CD4-positive, alpha-beta memory T cell (primary cell): Measurements from ENCODE around the gene MAP3K21. TPM values are rescaled to one million over a fixed set of nuclear protein-coding genes. Genes with fewer than 3 reads are reported as not detected.

Experiments
- CTCF ChIA-PET: fragments of 350-600 bp; sonication (Branson Sonifier 250); formaldehyde crosslinking; loops from one replicate; lab custom pipeline; 2021; ENCODE audit warnings: inconsistent platforms; ENCODE audit not compliant: partially characterized antibody; lab: Charles Lee
- POLR2A ChIA-PET: fragments of 350-600 bp; sonication (Branson Sonifier 250); formaldehyde crosslinking; loops from one replicate; lab custom pipeline; 2021; ENCODE audit not compliant: partially characterized antibody; lab: Charles Lee
- DNase-seq, 5 donors: peaks; one replicate each; pipeline versions ENCODE4 v3.0.0 to v3.0.0-alpha.2; 2020 to 2022; ENCODE audit warnings: mixed read lengths in 1 of 5
- H3K27ac ChIP-seq: one replicate; pipeline ENCODE4 v1.7.0; 2013; ENCODE audit warnings: low read depth, low read length
- H3K27me3 ChIP-seq: 2 replicates; pipeline ENCODE4 v1.7.0; 2013; ENCODE audit warnings: mild to moderate bottlenecking, low read length, moderate library complexity; ENCODE audit not compliant: insufficient read depth
- H3K36me3 ChIP-seq: 2 replicates; pipeline ENCODE4 v1.7.0; 2013; ENCODE audit warnings: mild to moderate bottlenecking, low read length, moderate library complexity; ENCODE audit not compliant: insufficient read depth
- H3K4me1 ChIP-seq: 2 replicates; pipeline ENCODE4 v1.7.0; 2013; ENCODE audit warnings: mild to moderate bottlenecking, low read length, moderate library complexity; ENCODE audit not compliant: insufficient read depth
- H3K4me3 ChIP-seq, 2 donors: one replicate each; pipeline ENCODE4 v1.7.0; 2013; ENCODE audit warnings: low read length in 2 of 2, mild to moderate bottlenecking in 1 of 2
- H3K9me3 ChIP-seq, 2 donors: one replicate each; pipeline ENCODE4 v1.7.0; 2013; ENCODE audit warnings: low read length in 2 of 2, control low read depth in 1 of 2; ENCODE audit not compliant: control insufficient read depth in 1 of 2
- H3K27ac Mint-ChIP-seq, 7 donors: one replicate each; pipeline ENCODE4 v1.8.0; 2020 to 2021; ENCODE audit warnings: mixed read lengths in 7 of 7, mild to moderate bottlenecking in 6 of 7, inconsistent platforms in 3 of 7, moderate library complexity in 3 of 7
- H3K27me3 Mint-ChIP-seq, 2 donors: one replicate each; pipeline ENCODE4 v1.8.0; 2020 to 2021; ENCODE audit warnings: mixed read lengths in 2 of 2
- H3K36me3 Mint-ChIP-seq, 2 donors: one replicate each; pipeline ENCODE4 v1.8.0; 2020 to 2021; ENCODE audit warnings: mixed read lengths in 2 of 2, inconsistent platforms in 1 of 2, mild to moderate bottlenecking in 1 of 2
- H3K4me1 Mint-ChIP-seq, 4 donors: one replicate each; pipeline ENCODE4 v1.8.0; 2020 to 2021; ENCODE audit warnings: mixed read lengths in 4 of 4, mild to moderate bottlenecking in 1 of 4
- H3K4me3 Mint-ChIP-seq, 8 donors: one replicate each; pipeline ENCODE4 v1.8.0; 2020 to 2021; ENCODE audit warnings: mixed read lengths in 8 of 8, mild to moderate bottlenecking in 7 of 8, moderate library complexity in 6 of 8, inconsistent platforms in 3 of 8
- H3K9me3 Mint-ChIP-seq, 8 donors: one replicate each; pipeline ENCODE4 v1.8.0; 2020 to 2021; ENCODE audit warnings: mixed read lengths in 8 of 8, mild to moderate bottlenecking in 5 of 8, inconsistent platforms in 3 of 8, moderate library complexity in 1 of 8
- intact Hi-C: fragments of 100-400 bp; cut with micrococcal nuclease; formaldehyde crosslinking; loops from one replicate; pipeline ENCODE4 v1.15.1; 2023
- polyA plus RNA-seq, 2 donors: library from polyadenylated mRNA; unstranded; fragments of 300-500 nt; fragmentation: Illumina TruSeq; gene quantifications; one replicate each; pipeline ENCODE4 v1.2.3, GENCODE V29; 2021
- total RNA-seq, 2 experiments: library from RNA; stranded (reverse); gene quantifications; one replicate each; pipeline ENCODE4 v1.2.3, GENCODE V29; 2021

Gene MAP3K21
- total and polyA plus RNA-seq, 4 experiments from 2014 or later = 0.69 to 3.0 (median 2.8) TPM; not detected in 1

DNA sequence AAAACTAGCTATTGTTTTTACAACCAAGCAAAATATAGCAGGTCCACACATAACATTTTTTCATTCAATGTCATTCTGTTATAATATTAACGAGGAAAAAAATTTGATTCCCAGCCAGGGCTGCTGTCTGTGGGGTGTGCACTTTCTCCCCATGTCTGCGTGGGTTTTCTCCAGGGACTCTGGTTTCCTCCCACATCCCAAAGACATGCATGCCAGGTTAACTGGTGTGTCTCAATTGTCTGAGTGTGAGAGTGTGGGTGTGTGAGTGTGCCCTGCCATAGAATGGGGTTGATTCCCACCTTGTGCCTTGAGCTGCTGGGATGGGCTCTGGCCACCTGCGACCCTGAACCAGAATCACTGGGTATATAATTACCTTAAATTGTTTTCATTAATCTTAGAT lies 60.1 kb downstream of the MAP3K21 start:
- POLR2A ChIA-PET = no interaction called here
- H3K4me3 ChIP-seq = no peak overlapping the region
- no peaks in the 10 kb centered on the region for H3K36me3 ChIP-seq
- no peaks in the 10 kb centered on the region for H3K27me3 ChIP-seq
- no peaks in the 10 kb centered on the region for H3K4me1 Mint-ChIP-seq
- H3K27ac ChIP-seq = no peak overlapping the region
- no peak for DNase-seq
- intact Hi-C loops = no loop called here
- peaks cover 0 to 11% of the 10 kb centered on the region in 2 donors for H3K36me3 Mint-ChIP-seq
- H3K4me3 Mint-ChIP-seq = no peak overlapping the region
- peaks cover 0 to 3% (median 0%) of the 10 kb centered on the region in 8 donors for H3K9me3 Mint-ChIP-seq
- H3K4me1 ChIP-seq = no peaks in the 10 kb centered on the region
- CTCF ChIA-PET = no interaction called here
- no peak overlapping the region for H3K27ac Mint-ChIP-seq
- peaks cover 14 to 16% of the 10 kb centered on the region in 2 donors for H3K27me3 Mint-ChIP-seq
- no peaks in the 10 kb centered on the region for H3K9me3 ChIP-seq

DNA sequence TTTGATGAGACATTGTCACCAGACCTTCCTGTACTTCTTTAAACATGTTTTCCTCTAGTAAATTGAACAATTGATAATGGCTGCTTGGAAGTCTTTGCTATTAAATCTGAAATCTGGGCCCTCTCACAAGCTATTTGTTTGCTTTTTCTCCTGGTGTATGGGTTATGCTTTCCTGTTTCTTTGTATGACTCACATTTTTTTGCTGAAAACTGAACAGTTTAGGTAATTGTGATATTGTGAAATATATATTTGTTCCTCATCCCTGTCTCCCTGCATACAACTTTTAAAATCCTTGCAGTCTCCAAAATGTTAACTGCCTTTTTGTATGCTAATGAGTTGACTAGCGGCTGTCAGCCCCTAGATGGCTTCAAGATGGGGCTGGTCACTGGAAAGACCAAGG lies 61.6 kb downstream of the MAP3K21 start:
- Mint-ChIP-seq H3K27me3 (peaks cover 18 to 19% of the 10 kb centered on the region in 2 donors), H3K9me3 (no peaks in the 10 kb centered on the region), H3K27ac (no peak overlapping the region), H3K4me1 (no peaks in the 10 kb centered on the region), H3K4me3 (no peak overlapping the region), H3K36me3 (no peaks in the 10 kb centered on the region)
- Histone ChIP-seq H3K4me3 (no peak overlapping the region), H3K36me3 (no peaks in the 10 kb centered on the region), H3K4me1 (no peaks in the 10 kb centered on the region), H3K27ac (no peak overlapping the region), H3K27me3 (no peaks in the 10 kb centered on the region), H3K9me3 (no peaks in the 10 kb centered on the region)
- no peak for DNase-seq
- ChIA-PET CTCF (no interaction called here), POLR2A (no interaction called here)
- intact Hi-C loops = no loop called here

DNA sequence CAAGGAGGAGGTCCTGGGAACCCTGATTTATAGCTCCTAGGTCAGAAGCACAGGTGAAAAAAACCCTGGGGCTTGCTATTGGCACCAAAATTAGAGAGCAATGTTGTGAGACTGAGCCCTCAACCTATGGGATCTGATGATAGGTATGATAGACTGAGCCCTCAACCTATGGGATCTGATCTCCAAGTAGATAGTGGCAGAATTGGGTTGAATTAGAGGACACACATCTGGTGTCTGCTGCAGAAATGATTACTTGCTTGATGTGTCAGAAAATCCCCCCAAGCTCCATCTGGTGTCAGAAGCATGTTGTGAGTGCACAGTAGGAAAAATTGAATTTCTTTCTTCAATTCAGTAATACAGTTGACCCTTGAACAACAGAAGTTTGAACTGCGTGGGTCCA lies 62.4 kb downstream of the MAP3K21 start:
- no peaks in the 10 kb centered on the region for H3K27me3 ChIP-seq
- intact Hi-C loops = loop anchor here (10.0 kb wide), 1 partner anchor 85 kb away; no protein-coding TSS in a partner anchor
- H3K4me1 ChIP-seq = no peaks in the 10 kb centered on the region
- ChIA-PET CTCF (interaction anchor here (2.1 kb wide), 1 partner anchor 10 kb away, joined by 5 read pairs; no protein-coding TSS in a partner anchor), POLR2A (no interaction called here)
- no peak for DNase-seq
- H3K27me3 Mint-ChIP-seq = peaks cover 18 to 19% of the 10 kb centered on the region in 2 donors
- H3K4me3 ChIP-seq = no peak overlapping the region
- no peak overlapping the region for H3K4me3 Mint-ChIP-seq
- no peaks in the 10 kb centered on the region for H3K9me3 ChIP-seq
- H3K27ac Mint-ChIP-seq = no peak overlapping the region
- H3K36me3 Mint-ChIP-seq = no peaks in the 10 kb centered on the region
- no peaks in the 10 kb centered on the region for H3K9me3 Mint-ChIP-seq
- no peaks in the 10 kb centered on the region for H3K4me1 Mint-ChIP-seq
- H3K27ac ChIP-seq = no peak overlapping the region
- no peaks in the 10 kb centered on the region for H3K36me3 ChIP-seq

DNA sequence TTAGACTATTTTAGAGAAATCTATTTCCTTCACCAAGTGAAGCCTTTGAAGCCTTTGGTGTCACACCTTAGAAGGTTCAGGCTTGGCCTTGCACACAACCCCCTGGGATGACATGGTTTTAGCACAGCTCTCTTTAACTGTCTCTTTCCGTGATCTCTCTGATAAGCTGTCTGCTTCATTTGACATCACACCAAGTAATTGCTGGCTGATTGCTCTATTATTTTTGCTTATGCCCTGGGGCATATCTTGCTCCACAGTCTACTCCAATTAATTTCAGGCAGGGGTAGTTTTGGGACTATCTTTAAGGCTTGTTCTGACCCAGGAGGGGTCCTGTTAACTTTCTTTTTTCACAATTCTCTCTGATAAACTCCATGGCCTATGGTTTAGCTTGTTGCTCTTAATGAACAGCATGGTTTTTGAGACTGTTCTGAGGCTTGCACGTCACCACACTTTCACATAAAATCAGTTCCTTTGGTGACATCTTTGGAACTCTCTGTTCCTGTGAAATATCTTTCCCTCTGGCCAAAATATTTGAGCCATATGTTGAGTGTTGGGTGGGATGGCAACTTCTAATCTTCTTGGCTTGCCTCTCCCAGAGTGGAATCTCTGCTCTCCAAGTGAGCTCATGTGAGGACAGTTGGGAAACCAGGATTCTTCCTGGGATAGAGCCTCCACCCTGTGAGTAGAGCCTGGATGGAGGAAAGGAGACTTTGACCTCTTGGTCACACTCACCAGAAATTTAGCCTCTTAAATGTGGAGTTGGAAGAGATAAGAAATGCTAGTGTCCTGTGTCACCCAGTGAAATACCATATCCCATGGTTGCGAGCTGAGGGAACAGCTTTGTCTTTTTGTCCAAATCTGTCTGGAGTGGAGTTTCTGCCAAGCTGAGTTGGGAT lies 63.6 kb downstream of the MAP3K21 start:
- H3K4me3 ChIP-seq = no peak overlapping the region
- CTCF ChIA-PET = interaction anchor here (1.2 to 2.1 kb wide), 2 partner anchors 9 to 26 kb away, joined by 5 read pairs; no protein-coding TSS in a partner anchor
- intact Hi-C loops = loop anchor here (10.0 kb wide), 1 partner anchor 86 kb away; no protein-coding TSS in a partner anchor
- Mint-ChIP-seq H3K36me3 (no peaks in the 10 kb centered on the region), H3K4me1 (no peaks in the 10 kb centered on the region), H3K9me3 (no peaks in the 10 kb centered on the region), H3K27me3 (peaks cover 18 to 19% of the 10 kb centered on the region in 2 donors), H3K4me3 (no peak overlapping the region), H3K27ac (no peak overlapping the region)
- no peak overlapping the region for H3K27ac ChIP-seq
- no peaks in the 10 kb centered on the region for H3K9me3 ChIP-seq
- no peaks in the 10 kb centered on the region for H3K36me3 ChIP-seq
- POLR2A ChIA-PET = no interaction called here
- no peaks in the 10 kb centered on the region for H3K4me1 ChIP-seq
- H3K27me3 ChIP-seq = no peaks in the 10 kb centered on the region
- DNase-seq = no peak

DNA sequence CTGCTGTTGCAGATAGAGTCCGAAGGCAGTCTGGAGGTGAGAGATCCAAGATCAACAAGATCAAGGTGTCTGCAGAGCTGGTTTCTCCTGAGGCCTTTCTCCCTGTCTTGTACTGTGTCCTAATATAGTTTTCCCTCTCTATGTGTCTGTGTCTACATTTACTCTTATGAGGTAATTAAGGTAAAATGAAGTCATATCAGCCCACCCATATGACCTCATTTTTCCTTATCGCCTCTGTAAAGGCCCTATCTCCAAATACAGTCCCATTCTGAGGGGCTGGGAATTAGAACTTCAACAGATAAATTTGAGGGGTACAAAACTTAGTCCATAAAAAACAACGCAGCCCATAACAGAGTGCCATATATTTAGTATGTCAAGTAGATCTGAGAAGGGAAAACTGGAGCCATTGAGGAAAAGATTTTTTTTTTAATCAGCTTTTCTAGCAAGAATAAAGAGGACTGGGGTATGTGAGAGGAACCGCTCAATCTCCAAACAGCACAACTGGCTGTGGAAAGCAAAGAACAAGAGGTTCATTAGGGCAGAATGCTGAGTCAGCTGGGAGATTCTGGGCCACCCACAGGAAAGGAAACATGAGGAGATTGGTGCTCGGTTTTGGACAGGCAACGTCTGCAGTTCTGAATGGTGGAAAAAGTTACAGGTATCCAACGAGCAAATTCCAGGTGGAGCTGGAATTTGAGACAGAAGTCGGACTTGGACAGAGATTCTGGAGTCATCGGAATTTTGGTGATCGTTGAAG lies 65.7 kb downstream of the MAP3K21 start:
- no peak overlapping the region for H3K4me3 ChIP-seq
- no peaks in the 10 kb centered on the region for H3K36me3 Mint-ChIP-seq
- DNase-seq = no peak
- H3K4me1 Mint-ChIP-seq = no peaks in the 10 kb centered on the region
- no peaks in the 10 kb centered on the region for H3K27me3 ChIP-seq
- no peak overlapping the region for H3K4me3 Mint-ChIP-seq
- H3K36me3 ChIP-seq = no peaks in the 10 kb centered on the region
- no peaks in the 10 kb centered on the region for H3K9me3 Mint-ChIP-seq
- peaks cover 25% of the 10 kb centered on the region in 2 donors for H3K27me3 Mint-ChIP-seq
- no peaks in the 10 kb centered on the region for H3K4me1 ChIP-seq
- CTCF ChIA-PET = interaction anchor here (1.0 to 1.7 kb wide), 4 partner anchors 10 to 15 kb away, joined by 4 to 5 read pairs (median 4); no protein-coding TSS in a partner anchor
- POLR2A ChIA-PET = no interaction called here
- H3K27ac Mint-ChIP-seq = no peak overlapping the region
- H3K27ac ChIP-seq = no peak overlapping the region
- intact Hi-C loops = loop anchor here (10.0 kb wide), 1 partner anchor 88 kb away; no protein-coding TSS in a partner anchor
- no peaks in the 10 kb centered on the region for H3K9me3 ChIP-seq

DNA sequence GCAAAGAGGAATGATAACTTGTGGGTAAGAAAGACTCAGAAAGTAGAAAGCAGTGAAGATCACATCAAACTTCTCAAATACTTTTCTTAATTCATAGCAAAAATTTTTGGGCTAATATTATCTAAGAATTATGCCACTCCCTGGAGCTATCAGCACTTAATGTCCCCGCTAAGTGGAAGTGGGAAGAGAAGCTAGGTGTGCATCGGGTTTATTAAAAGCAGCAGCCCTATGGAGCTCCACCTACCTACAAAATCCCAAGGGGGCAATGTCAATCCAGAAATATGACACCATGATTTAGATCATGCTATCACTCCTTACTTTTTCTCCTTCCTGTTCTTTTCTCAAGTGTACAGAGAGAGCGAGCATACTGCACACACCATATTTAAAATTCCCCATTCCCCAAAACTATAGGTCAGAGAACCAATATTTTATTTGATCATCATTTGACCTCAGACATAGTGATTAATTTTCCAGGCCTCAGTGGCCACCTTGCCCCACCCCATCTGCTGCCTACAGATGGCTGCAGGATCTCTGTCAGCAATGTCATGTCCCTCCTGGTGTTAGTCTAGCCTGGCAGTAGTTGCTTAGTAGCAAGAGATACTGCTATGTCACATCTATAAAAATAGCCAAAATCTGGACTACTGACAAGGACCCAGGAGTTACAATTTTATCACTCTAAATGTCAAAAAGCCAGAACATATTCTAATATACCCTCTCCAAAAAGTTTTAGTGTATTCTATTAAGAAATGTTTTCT lies 66.6 kb downstream of the MAP3K21 start:
- Mint-ChIP-seq H3K36me3 (no peaks in the 10 kb centered on the region), H3K4me3 (no peak overlapping the region), H3K27ac (no peak overlapping the region), H3K9me3 (no peaks in the 10 kb centered on the region), H3K27me3 (peaks cover 25 to 26% of the 10 kb centered on the region in 2 donors), H3K4me1 (no peaks in the 10 kb centered on the region)
- no peaks in the 10 kb centered on the region for H3K9me3 ChIP-seq
- ChIA-PET CTCF (interaction anchor here (1.0 to 1.7 kb wide), 3 partner anchors 11 to 16 kb away, joined by 4 to 5 read pairs (median 4); no protein-coding TSS in a partner anchor), POLR2A (no interaction called here)
- DNase-seq = no peak
- no peaks in the 10 kb centered on the region for H3K27me3 ChIP-seq
- H3K4me1 ChIP-seq = no peaks in the 10 kb centered on the region
- no peak overlapping the region for H3K27ac ChIP-seq
- no peaks in the 10 kb centered on the region for H3K36me3 ChIP-seq
- intact Hi-C loops = loop anchor here (10.0 kb wide), 1 partner anchor 89 kb away; no protein-coding TSS in a partner anchor
- H3K4me3 ChIP-seq = no peak overlapping the region
